HG02588 (cell line): Measurements from ENCODE around the gene RASSF7.

Experiments
- ATAC-seq: cut with Tn5 transposase; IDR thresholded peaks from one replicate; pipeline ENCODE4 v1.9.1; 2021; ENCODE audit warnings: mild to moderate bottlenecking, moderate library complexity; ENCODE audit not compliant: unreplicated experiment

The RASSF7 gene

DNA sequence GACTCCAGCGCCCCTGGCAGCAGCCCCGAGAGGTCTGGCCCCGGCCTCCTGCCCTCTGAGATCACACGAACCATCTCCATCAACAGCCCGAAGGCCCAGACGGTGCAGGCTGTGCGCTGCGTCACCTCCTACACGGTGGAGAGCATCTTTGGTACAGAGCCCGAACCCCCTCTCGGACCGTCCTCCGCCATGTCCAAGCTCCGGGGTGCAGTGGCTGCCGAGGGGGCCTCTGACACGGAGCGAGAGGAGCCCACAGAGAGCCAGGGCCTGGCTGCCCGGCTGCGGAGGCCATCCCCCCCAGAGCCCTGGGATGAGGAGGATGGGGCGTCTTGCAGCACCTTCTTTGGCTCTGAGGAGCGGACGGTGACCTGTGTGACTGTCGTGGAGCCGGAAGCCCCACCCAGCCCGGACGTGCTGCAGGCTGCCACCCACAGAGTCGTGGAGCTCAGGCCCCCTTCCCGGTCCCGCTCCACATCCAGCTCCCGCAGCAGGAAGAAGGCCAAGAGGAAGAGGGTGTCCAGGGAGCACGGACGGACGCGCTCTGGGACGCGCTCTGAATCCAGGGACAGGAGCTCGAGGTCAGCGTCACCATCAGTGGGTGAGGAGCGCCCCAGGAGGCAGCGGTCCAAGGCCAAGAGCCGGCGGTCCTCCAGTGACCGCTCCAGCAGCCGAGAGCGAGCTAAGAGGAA lies 47.3 kb downstream of the RASSF7 start:
- no peak for ATAC-seq

DNA sequence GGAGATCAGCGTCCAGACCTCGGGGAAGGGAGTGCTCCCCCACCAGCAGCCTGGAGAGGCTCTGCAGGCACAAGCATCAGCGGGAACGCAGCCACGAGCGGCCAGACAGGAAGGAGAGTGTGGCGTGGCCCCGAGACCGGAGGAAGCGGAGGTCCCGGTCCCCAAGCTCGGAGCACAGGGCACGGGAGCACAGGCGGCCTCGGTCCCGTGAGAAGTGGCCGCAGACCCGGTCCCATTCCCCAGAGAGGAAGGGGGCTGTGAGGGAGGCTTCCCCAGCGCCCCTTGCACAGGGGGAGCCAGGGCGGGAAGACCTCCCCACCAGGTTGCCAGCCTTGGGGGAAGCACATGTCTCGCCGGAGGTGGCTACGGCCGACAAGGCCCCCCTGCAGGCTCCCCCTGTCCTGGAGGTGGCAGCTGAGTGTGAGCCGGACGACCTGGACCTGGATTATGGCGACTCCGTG lies 48.1 kb downstream of the RASSF7 start:
- no peak for ATAC-seq

DNA sequence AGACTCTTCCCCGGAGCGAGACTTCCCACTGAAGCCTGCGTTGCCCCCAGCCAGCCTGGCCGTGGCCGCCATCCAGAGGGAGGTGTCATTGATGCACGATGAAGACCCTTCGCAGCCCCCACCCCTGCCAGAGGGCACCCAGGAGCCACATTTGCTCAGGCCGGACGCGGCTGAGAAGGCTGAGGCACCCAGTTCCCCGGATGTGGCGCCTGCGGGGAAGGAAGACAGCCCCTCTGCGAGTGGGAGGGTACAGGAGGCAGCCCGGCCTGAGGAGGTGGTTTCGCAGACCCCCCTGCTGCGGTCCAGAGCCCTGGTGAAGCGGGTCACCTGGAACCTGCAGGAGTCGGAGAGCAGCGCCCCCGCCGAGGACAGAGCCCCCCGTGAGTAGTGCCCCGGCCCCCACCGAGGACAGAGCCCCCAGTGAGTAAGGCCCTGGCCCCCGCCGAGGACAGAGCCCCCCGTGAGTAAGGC lies 48.6 kb downstream of the RASSF7 start:
- ATAC-seq: no peak

DNA sequence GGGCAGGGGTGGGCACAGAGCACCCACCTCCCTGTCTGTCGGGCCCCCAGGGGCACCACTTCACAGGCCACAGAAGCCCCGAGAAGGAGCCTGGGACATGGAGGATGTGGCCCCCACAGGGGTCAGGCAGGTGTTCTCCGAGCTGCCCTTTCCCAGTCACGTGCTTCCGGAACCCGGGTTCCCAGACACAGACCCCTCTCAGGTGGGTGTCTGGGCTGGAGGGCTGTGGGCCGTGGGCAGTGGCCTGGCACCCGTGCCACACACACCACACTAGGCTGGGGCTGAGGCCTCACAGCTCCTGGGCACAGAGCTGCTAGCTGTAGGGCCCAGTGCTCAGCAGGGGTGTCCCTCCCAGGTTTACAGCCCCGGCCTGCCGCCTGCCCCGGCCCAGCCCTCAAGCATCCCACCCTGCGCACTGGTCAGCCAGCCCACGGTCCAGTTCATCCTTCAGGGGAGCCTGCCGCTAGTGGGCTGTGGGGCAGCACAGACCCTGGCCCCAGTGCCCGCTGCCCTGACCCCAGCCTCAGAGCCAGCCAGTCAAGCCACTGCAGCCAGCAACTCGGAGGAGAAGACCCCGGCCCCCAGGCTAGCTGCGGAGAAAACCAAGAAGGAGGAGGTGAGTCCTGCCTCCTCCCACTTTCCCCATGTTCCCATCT lies 49.5 kb downstream of the RASSF7 start:
- ATAC-seq: no peak

DNA sequence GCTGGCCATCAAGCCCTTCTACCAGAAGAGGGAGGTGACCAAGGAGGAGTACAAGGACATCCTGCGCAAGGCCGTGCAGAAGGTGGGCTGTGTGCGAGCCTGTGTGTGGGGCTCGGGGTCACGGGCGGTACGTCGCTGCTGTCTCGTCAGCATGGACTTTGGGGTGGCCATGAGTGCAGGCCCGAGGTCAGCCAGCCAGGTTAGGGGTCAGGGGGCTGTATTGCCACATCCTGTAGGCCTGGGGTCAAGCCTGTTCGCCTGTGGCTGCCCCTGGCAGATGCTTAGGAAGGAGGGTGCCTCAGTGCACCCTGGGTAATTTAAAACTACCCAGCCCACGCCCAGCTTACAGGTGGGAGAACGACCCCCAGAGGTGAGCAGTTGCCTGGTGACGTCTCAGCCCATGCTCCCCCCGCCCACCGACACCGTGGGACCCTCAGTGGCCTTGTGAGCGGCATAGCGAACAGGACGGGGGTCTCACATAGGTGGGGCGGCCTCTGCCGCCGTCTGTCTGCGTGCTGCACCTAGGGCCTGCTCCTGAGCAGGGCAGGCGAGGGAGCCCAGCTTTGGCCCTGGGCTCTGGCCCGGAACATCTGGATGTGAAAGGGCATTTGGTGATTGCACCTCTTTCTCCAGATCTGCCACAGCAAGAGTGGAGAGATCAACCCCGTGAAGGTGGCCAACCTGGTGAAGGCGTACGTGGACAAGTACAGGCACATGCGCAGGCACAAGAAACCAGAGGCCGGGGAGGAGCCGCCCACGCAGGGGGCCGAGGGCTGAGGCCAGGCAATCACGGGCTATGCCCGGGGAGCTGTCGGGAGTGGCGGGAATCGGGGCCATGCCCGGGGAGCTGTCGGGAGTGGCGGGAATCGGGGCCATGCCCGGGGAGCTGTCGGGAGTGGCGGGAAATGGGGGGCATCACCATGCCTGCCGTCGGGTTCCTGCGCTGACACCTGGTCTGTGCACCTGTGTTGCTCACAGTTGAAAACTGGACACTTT lies 50.5 kb downstream of the RASSF7 start:
- no peak for ATAC-seq

DNA sequence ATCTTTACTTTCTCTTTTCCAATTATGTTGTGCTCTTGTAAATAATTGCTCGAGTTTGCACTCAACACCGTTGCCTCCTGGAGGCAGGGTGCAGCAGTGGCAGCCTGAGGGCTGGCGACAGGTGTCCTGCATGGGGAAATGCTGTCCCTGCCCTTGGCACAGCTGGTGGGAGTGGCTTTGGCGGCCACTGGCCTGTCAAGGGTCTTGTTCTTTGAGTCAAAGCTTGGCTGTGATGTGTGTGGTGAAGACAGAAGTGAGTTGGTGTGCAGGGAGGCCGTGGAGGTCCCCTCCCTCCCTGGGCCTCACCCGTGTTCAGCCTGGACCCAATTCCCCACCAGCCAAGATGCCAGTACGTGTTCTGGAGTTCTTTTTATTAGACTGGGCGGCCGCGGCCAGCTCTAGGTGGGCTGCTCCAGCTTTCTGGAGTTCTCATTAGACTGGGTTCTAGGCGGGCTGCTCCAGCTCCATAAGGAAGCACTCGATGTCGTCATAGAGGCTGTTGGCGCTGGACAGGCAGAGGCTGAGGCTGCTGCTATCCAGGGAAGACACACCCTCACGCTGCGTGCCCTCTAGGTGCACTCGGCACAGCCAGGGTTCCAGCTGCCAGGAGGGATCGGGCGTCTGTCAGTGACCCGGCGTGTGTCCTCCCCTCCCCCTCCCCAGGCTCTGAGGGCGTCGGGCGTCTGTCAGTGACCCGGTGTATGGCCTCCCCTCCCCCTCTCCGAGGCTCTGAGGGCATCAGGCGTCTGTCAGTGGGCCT lies 51.6 kb downstream of the RASSF7 start:
- ATAC-seq: no peak

DNA sequence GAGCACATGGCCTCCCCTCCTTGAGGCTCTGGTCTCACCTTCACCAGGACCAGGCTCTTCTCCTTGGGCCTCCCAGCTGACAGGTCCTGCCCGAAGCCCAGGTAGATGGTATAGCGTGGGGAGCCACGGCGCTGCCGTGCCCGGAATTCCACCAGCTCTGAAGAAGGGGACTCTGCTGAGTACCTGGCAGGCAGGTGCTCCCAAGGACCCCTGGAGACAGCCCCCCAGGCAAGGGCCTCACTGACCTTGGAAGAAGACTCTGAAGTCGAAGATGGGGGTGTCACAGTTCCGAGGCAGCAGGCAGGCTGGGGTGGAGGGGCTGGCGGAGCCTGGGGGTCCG lies 52.2 kb downstream of the RASSF7 start:
- no peak for ATAC-seq

DNA sequence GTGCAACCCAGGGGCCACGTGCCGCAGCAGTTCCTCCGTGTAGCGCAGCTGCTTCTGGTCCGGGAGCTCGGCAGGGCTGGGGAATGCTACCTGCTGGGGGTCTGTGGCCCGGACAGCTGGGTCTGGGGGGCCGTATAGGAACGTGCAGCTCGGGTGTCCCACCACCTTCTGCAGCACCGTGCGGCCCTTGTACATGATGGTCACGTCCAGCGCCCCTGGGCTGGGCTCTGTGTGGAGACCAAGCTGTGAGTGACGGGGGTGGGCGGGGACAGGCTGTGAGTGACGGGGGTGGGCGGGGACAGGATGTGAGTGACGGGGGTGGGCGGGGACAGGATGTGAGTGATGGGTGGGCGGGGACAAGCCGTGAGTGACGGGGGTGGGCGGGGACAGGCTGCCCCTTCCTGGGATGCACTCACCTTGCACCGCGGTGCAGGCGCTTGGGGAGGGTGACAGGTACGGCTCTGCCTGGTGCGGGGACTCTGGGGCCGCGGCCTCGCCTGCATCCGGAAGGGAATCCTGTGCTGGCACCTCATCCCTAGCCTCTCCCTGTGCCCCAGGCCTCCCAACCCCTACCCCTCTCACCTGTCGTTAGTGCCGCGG lies 52.7 kb downstream of the RASSF7 start:
- no peak for ATAC-seq
